Measurements from ENCODE around the gene TOR1AIP2. TPM values are rescaled to one million over a fixed set of nuclear protein-coding genes. Genes with fewer than 3 reads are reported as not detected.

Gene TOR1AIP2
- total RNA-seq, 1 experiment from 2014 or later: 142 TPM

GRCh38 chr1:179921981-179922872 lies 44.6 kb upstream of the TOR1AIP2 start:
- ChIA-PET CTCF (no interaction called here), POLR2A (ENCODE audit: unreplicated experiment) (no interaction called here)
- H2AFZ ChIP-seq: no peak overlapping the region
- 0 out of 2 replicates have a peak, but pooled peaks cover 3% of the 10 kb centered on the region for H4K20me1 ChIP-seq (ENCODE audit: insufficient read depth)
- peaks cover 17% of the 10 kb centered on the region for H3K4me1 ChIP-seq (replicated peaks; ENCODE audit: insufficient read depth)
- H3K79me2 ChIP-seq (ENCODE audit: low read depth): no peaks in the 10 kb centered on the region
- H3K4me2 ChIP-seq: no peak overlapping the region
- H3F3A ChIP-seq (ENCODE audit: insufficient read depth, low read depth): peaks cover 14% of the 10 kb centered on the region
- BruUV-seq (replicated peaks): no TSS peak
- no peaks in the 10 kb centered on the region for H3K9me2 ChIP-seq (ENCODE audit: insufficient read depth)
- no peaks in the 10 kb centered on the region for H3K27me3 ChIP-seq (ENCODE audit: insufficient read depth, low read depth)
- no peaks in the 10 kb centered on the region for H3K9me3 ChIP-seq (ENCODE audit: insufficient read depth, low read depth)
- intact Hi-C loops (cut with micrococcal nuclease; ENCODE audit: unreplicated experiment): no loop called here
- H3K36me3 ChIP-seq (ENCODE audit: low read depth): 0 out of 2 replicates have a peak, but pooled peaks cover 4% of the 10 kb centered on the region
- H3K4me3 ChIP-seq: no peak overlapping the region
- H3K27ac ChIP-seq: no peak overlapping the region
- TF ChIP-seq CTCF (conservative IDR thresholded peaks at IDR 0.05): no peak
- DNase-seq: no peak

GRCh38 chr1:179921472-179921871 lies 43.9 kb upstream of the TOR1AIP2 start:
- POLR2A ChIA-PET (ENCODE audit: unreplicated experiment): no interaction called here
- BruUV-seq (replicated peaks): no TSS peak
- Histone ChIP-seq H4K20me1 (ENCODE audit: insufficient read depth) (0 out of 2 replicates have a peak, but pooled peaks cover 3% of the 10 kb centered on the region), H3K36me3 (ENCODE audit: low read depth) (0 out of 2 replicates have a peak, but pooled peaks cover 5% of the 10 kb centered on the region), H3K79me2 (ENCODE audit: low read depth) (no peaks in the 10 kb centered on the region), H2AFZ (no peak overlapping the region), H3F3A (ENCODE audit: insufficient read depth, low read depth) (peaks cover 8% of the 10 kb centered on the region), H3K9me3 (ENCODE audit: insufficient read depth, low read depth) (no peaks in the 10 kb centered on the region), H3K4me3 (no peak overlapping the region), H3K4me2 (no peak overlapping the region), H3K27ac (no peak overlapping the region), H3K9me2 (ENCODE audit: insufficient read depth) (no peaks in the 10 kb centered on the region), H3K27me3 (ENCODE audit: insufficient read depth, low read depth) (no peaks in the 10 kb centered on the region), H3K4me1 (replicated peaks; ENCODE audit: insufficient read depth) (peaks cover 12% of the 10 kb centered on the region)
- TF ChIP-seq CTCF (conservative IDR thresholded peaks at IDR 0.05) (no peak), EZH2 (IDR thresholded peaks at IDR 0.05; ENCODE audit: low read depth) (no peak)
- intact Hi-C loops (cut with micrococcal nuclease; ENCODE audit: unreplicated experiment): no loop called here
- CTCF ChIA-PET: no interaction called here
- no peak for DNase-seq

GRCh38 chr1:179917601-179918429 lies 40.2 kb upstream of the TOR1AIP2 start:
- BruUV-seq (replicated peaks): no TSS peak
- H4K20me1 ChIP-seq (ENCODE audit: insufficient read depth): 0 out of 2 replicates have a peak, but pooled peaks cover 3% of the 10 kb centered on the region
- H3K4me2 ChIP-seq: no peak overlapping the region
- no peak for DNase-seq
- 0 out of 2 replicates have a peak, but pooled peaks cover 5% of the 10 kb centered on the region for H3K36me3 ChIP-seq (ENCODE audit: low read depth)
- H3K27ac ChIP-seq: no peak overlapping the region
- intact Hi-C loops (cut with micrococcal nuclease; ENCODE audit: unreplicated experiment): no loop called here
- H3K4me1 ChIP-seq (replicated peaks; ENCODE audit: insufficient read depth): no peaks in the 10 kb centered on the region
- no peak overlapping the region for H2AFZ ChIP-seq
- H3K79me2 ChIP-seq (ENCODE audit: low read depth): no peaks in the 10 kb centered on the region
- 0 out of 2 replicates have a peak, but pooled peaks cover 4% of the 10 kb centered on the region for H3F3A ChIP-seq (ENCODE audit: insufficient read depth, low read depth)
- no peaks in the 10 kb centered on the region for H3K9me2 ChIP-seq (ENCODE audit: insufficient read depth)
- ChIA-PET CTCF (no interaction called here), POLR2A (ENCODE audit: unreplicated experiment) (no interaction called here)
- TF ChIP-seq CTCF (conservative IDR thresholded peaks at IDR 0.05): no peak
- no peak for TF ChIP-seq EZH2 (IDR thresholded peaks at IDR 0.05; ENCODE audit: low read depth)
- H3K4me3 ChIP-seq: no peak overlapping the region
- H3K9me3 ChIP-seq (ENCODE audit: insufficient read depth, low read depth): no peaks in the 10 kb centered on the region
- H3K27me3 ChIP-seq (ENCODE audit: insufficient read depth, low read depth): no peaks in the 10 kb centered on the region

Data from PC-9 (cell line).